ENCODE data around the gene NOSIP. TPM values are rescaled to one million over a fixed set of nuclear protein-coding genes. Genes with fewer than 3 reads are reported as not detected.
A peak's percentile ranks its signal among the peaks of the same experiment; 100 is the strongest.

NOSIP gene
- total RNA-seq, 2 donors from 2014 or later = 50.6 to 73.2 TPM

GRCh38 chr19:49589502-49589905 lies 9.1 kb upstream of the NOSIP start:
- H3K27me3 ChIP-seq = no peaks in the 10 kb centered on the region
- DNase-seq (no peak), ATAC-seq (no peak)
- intact Hi-C loops (cut with DNase I) = no loop called here
- peak overlapping the region; percentile 79 to 89 (median 86) for H3K27ac ChIP-seq
- H3K36me3 ChIP-seq (replicated peaks in 1 of 2; ENCODE audit: insufficient read depth in 1 of 2, low read depth in 2 of 2) = no peaks in the 10 kb centered on the region
- H3K4me1 ChIP-seq = peaks cover 24% of the 10 kb centered on the region
- no peak overlapping the region for H3K4me3 ChIP-seq
- TF ChIP-seq CTCF (IDR thresholded peaks at IDR 0.05) = no peak
- no peak for TF ChIP-seq POLR2A (IDR thresholded peaks at IDR 0.05)
- WGBS, 2 donors = 37 to 42% methylated on average over 5 of the region's 5 CpGs
- H3K9me3 ChIP-seq = no peaks in the 10 kb centered on the region

DNA sequence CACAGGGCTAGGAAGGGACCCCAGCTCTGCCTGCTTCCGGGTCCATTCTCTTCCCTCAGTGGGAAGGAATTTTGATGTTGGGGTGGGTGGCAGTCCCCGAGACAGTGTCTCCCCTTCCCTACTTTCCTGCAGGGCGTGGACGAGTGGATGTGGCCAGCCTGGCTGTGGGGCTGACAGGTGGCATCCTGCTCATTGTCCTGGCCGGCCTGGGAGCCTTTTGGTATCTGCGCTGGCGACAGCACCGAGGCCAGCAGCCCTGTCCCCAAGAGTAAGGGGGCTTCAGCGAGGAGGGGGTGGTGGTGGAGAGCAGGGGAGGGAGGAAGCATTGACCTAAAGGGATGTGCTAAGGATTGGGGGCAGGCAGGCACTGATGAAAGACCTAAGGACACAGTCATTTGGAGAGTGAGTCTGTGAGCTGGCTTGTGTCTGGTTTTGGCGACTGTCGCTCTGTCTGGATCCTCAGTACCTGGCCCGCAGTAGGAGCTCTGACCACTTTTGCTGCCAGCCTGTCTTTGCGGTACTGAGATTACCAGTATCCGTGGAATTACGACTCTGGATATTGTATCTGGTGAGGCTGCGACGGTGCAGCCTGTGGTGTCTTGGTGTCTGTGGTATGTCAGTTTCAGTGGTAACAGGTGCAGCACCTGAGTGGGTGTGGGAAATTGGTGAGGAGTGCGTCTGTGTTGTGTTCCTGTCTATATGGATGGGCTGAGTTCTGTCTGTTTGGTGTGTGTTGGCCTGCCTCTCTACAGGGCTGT lies 8.2 kb upstream of the NOSIP start:
- TF ChIP-seq POLR2A (IDR thresholded peaks at IDR 0.05) (no peak), CTCF (IDR thresholded peaks at IDR 0.05) (no peak)
- no peaks in the 10 kb centered on the region for H3K27me3 ChIP-seq
- H3K4me3 ChIP-seq = no peak overlapping the region
- ATAC-seq = no peak
- H3K4me1 ChIP-seq = peaks cover 16% of the 10 kb centered on the region
- intact Hi-C loops (cut with DNase I) = no loop called here
- no peaks in the 10 kb centered on the region for H3K36me3 ChIP-seq (replicated peaks in 1 of 2; ENCODE audit: insufficient read depth in 1 of 2, low read depth in 2 of 2)
- 79 to 80% methylated on average over 18 of the region's 18 CpGs for WGBS, 2 donors
- no peak overlapping the region for H3K27ac ChIP-seq
- DNase-seq = no peak
- no peaks in the 10 kb centered on the region for H3K9me3 ChIP-seq

GRCh38 chr19:49587227-49587626 lies 6.9 kb upstream of the NOSIP start:
- DNase-seq (no peak), ATAC-seq (no peak)
- Histone ChIP-seq H3K27me3 (no peaks in the 10 kb centered on the region), H3K9me3 (no peaks in the 10 kb centered on the region), H3K36me3 (replicated peaks in 1 of 2; ENCODE audit: insufficient read depth in 1 of 2, low read depth in 2 of 2) (no peaks in the 10 kb centered on the region), H3K27ac (no peak overlapping the region), H3K4me3 (no peak overlapping the region), H3K4me1 (peaks cover 4% of the 10 kb centered on the region)
- intact Hi-C loops (cut with DNase I) = no loop called here
- TF ChIP-seq CTCF (IDR thresholded peaks at IDR 0.05) = no peak
- TF ChIP-seq POLR2A (IDR thresholded peaks at IDR 0.05) = no peak
- WGBS, 2 donors = 84 to 90% methylated on average over 8 of the region's 8 CpGs

DNA sequence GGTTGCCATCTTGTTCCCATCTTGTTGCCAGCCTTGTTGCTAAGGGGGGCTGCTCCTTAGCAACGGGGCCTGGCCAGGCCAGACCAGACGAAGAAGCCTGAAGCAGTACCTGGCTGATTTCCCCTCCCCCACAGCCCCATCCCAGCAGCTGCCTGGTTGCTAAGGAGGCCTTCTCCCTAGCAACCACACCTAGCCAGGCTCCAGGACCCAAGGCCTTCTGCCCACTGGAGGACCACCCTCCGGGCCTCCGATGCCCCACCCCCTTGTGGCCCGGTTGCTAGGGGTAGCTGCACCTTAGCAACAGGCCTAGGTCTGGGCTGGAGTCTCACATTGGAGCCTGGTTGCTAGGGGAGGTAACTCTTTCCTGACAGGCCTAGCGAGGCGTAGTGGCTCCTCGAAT lies 4.7 kb upstream of the NOSIP start:
- Histone ChIP-seq H3K27me3 (no peaks in the 10 kb centered on the region), H3K4me3 (no peak overlapping the region), H3K36me3 (replicated peaks in 1 of 2; ENCODE audit: insufficient read depth in 1 of 2, low read depth in 2 of 2) (no peaks in the 10 kb centered on the region), H3K9me3 (no peaks in the 10 kb centered on the region), H3K27ac (no peak overlapping the region), H3K4me1 (peaks cover 9% of the 10 kb centered on the region)
- TF ChIP-seq POLR2A (IDR thresholded peaks at IDR 0.05) (no peak), CTCF (IDR thresholded peaks at IDR 0.05) (no peak)
- no peak for DNase-seq
- 75% methylated on average over 8 of the region's 8 CpGs; no CpG with 5 or more reads in 1 of the 2 donors for WGBS, 2 donors
- intact Hi-C loops (cut with DNase I) = no loop called here
- no peak for ATAC-seq

DNA sequence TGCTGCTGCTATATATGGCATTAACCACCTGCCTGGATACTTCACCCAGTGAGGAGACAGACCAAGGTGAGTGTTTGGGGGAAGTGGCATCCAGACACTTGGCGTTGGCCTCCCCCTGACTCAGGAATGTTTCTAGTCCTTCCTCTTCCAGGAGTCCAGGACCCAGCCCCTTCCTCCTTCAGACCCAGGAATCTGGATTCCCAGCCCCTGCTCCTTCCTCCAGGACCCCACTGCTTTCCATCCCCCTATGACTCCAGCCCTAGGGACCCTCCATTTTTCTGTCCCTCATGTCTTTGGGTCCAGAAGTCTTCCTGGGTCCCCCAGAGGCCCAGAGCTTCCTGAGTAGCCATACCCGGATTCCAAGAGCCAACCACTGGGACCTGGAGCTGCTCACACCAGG lies 2.9 kb upstream of the NOSIP start:
- 55 to 64% methylated on average over 2 of the region's 2 CpGs for WGBS, 2 donors
- no peaks in the 10 kb centered on the region for H3K27me3 ChIP-seq
- ATAC-seq (no peak), DNase-seq (no peak)
- H3K36me3 ChIP-seq (replicated peaks in 1 of 2; ENCODE audit: insufficient read depth in 1 of 2, low read depth in 2 of 2) = no peaks in the 10 kb centered on the region
- H3K27ac ChIP-seq = no peak overlapping the region
- H3K9me3 ChIP-seq = no peaks in the 10 kb centered on the region
- peaks cover 18% of the 10 kb centered on the region for H3K4me1 ChIP-seq
- TF ChIP-seq POLR2A (IDR thresholded peaks at IDR 0.05) = no peak
- TF ChIP-seq CTCF (IDR thresholded peaks at IDR 0.05) = no peak
- intact Hi-C loops (cut with DNase I) = no loop called here
- H3K4me3 ChIP-seq = no peak overlapping the region
